H1 (cell line): Measurements from ENCODE around the gene LHFPL2.

Experiments
- CHD2 ChIP-seq: IDR thresholded peaks from 2 replicates; pipeline ENCODE4 v1.6.1; 2012; ENCODE audit warnings: low read length, improper control_type of control experiment
- POLR2AphosphoS5 ChIP-seq: IDR thresholded peaks from 2 replicates; pipeline ENCODE4 v1.6.1; 2011; ENCODE audit warnings: low read depth, low read length
- SP1 ChIP-seq: IDR thresholded peaks from 2 replicates; pipeline ENCODE4 v1.6.1; 2011; ENCODE audit warnings: low read depth, low read length

- TF ChIP-seq POLR2AphosphoS5 (no peak), SP1 (no peak), CHD2 (no peak)
These were observed 110.8 kb downstream of the LHFPL2 start for GRCh38 chr5:78537821-78538220.
